Sigmoid colon (tissue), 4 donors: ENCODE measurements around the gene CBX7.

ENCODE experiments used
- CTCF ChIP-seq, 4 experiments: fragments of 450-650 bp in 3 of 4; fragments of 200-600 bp in 1 of 4; IDR thresholded peaks; one replicate each; pipeline ENCODE4 v1.5.1; 2016 to 2019; ENCODE audit warnings: antibody characterized with exemption in 4 of 4, mild to moderate bottlenecking in 3 of 4, moderate library complexity in 2 of 4
- EP300 ChIP-seq, 4 donors: sonication (generic); formaldehyde crosslinking; IDR thresholded peaks; one replicate each; pipeline ENCODE4 v1.6.1; 2017; ENCODE audit warnings: antibody characterized with exemption in 4 of 4
- POLR2A ChIP-seq, 2 donors: fragments of 450-650 bp; IDR thresholded peaks; one replicate each; pipeline ENCODE4 v1.6.1; 2016; ENCODE audit warnings: antibody characterized with exemption in 2 of 2, mild to moderate bottlenecking in 2 of 2, moderate library complexity in 2 of 2
- POLR2AphosphoS5 ChIP-seq, 4 donors: sonication (generic); formaldehyde crosslinking; IDR thresholded peaks; one replicate each; pipeline ENCODE4 v1.6.1; 2017; ENCODE audit warnings: antibody characterized with exemption in 4 of 4

- no peak for TF ChIP-seq CTCF (IDR thresholded peaks at IDR 0.05)
- no peak for TF ChIP-seq EP300 (IDR thresholded peaks at IDR 0.05)
- TF ChIP-seq POLR2AphosphoS5 (IDR thresholded peaks at IDR 0.05), result no peak
- no peak for TF ChIP-seq POLR2A (IDR thresholded peaks at IDR 0.05)
These were observed 36.9 kb downstream of the CBX7 start for GRCh38 chr22:39115570-39115969.
